NCI-H2107 (cell line): Measurements from ENCODE around the gene NFIB.

ENCODE experiments used
- DNase-seq: peaks from one replicate; lab custom pipeline; 2025; lab: John Stamatoyannopoulos, UW

NFIB gene

GRCh38 chr9:14151451-14151850 is 162.5 kb downstream of the NFIB start:
- no peak for DNase-seq

- DNase-seq: no peak
Measured at GRCh38 chr9:14148501-14149103, 165.3 kb downstream of the NFIB start.

DNA sequence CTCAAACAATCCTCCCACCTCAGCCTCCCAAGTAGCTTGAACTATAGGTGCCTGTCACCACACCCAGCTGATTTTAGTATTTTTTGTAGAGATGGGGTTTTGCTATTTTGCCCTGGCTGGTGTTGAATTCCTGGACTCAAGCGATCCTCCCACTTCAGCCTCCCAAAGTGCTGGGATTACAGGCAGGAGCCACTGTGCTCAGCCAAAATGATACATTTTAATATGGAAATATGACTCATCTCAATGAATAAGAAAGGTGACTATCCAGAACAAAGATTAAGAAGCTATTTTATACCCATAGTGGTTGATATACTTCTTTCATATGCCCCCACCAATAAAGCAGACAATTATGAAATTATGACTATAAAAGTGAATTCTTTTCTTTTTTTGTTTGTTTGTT is 166.2 kb downstream of the NFIB start:
- DNase-seq: no peak

- DNase-seq: no peak
Measured at GRCh38 chr9:14146201-14146874, 167.6 kb downstream of the NFIB start.

GRCh38 chr9:14144215-14144614 is 169.7 kb downstream of the NFIB start:
- no peak for DNase-seq

GRCh38 chr9:14141699-14142098 is 172.2 kb downstream of the NFIB start:
- no peak for DNase-seq

DNA sequence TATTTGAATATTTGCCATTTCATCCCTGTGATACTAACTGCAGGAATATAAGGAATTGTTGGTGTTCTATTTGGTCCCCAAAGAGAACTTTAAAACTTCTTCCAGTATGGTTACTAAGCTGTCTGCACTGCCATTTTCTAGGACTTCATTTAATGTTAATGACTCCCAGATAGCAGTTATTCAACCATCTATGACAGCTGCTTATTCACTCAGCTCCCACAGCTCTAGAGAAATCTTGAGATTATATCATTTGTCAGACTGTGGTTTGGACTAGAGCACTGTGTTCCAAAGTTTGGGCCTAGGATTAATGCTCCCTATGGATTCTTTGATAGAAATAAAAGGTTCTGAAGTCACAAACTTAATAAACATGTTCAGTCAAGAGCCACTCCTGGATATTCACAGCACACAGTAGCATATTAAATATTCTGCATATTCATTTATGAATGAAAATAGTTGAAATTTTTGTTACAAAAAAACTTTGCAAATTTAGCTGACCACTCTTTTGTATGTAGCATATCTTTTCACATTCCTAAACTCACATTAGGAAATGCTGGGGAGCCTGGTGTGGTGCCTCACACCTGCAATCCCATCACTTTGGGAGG is 173.7 kb downstream of the NFIB start:
- no peak for DNase-seq

- no peak for DNase-seq
Measured at GRCh38 chr9:14139287-14139686, 174.7 kb downstream of the NFIB start.

- no peak for DNase-seq
Measured at GRCh38 chr9:14136646-14137370, 177.1 kb downstream of the NFIB start.

DNA sequence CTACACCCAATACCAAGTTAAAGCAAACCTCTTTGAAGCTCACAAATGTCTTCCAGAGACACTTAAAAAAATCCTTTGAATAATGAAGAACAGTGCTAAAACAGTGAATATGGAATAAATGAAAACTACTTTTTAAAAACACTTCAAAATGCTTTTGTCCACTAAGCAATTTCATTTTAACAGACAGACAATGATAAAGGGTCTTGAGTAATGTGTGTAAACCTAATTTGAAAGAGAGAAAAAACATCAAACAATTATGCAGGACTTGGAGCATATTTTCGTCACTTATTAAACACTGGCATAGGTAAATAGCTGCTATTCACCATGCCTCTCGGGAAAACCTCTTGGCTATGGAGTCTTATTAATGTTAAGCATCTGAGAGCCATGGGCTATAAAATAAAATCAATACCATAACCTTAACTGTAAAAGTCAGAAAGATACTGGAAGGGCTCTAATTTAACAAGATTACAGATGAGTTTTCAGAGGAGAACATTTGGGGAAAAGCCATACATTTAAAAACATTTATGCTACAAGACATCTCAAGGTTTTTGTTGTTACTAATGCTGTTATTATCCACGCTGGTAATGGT is 177.8 kb downstream of the NFIB start:
- no peak for DNase-seq

DNA sequence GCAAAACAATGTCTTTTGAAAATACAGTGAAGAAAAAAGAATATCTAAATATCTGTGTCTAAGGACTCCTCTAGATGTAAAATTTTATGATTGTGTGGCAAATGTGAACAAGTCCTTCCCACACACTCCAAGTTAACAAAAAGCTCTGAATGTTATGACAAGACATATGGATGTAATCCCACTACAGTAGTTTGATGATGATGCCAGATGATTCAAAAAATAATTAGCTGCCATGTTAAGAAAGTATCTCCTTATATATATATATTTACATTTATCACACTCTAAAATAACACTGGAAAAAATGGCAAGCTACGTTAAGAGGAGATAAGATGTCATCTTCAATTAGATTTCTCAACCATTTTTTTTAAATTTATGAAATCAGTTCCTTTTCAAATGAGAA is 178.5 kb downstream of the NFIB start:
- DNase-seq: no peak

DNA sequence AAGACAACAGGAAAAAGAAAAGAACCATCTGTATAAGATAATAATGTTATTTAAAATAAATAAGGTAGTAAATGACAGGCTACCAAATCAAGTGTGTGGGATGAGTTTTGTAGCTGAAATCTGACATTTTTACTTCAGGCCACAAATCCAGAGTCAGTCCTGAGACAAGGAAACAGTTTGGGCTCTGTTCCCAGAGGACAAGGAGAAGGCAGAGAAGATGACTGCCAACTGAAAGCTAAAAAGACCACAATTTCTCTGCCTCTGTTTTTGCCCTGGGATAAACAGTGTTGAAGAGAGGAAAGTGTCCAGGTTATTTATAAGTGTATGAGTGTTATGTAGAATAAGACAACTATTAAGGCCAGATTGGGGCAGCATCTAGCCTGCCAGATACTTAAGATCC is 180.5 kb downstream of the NFIB start:
- DNase-seq: no peak

GRCh38 chr9:14132775-14133174 is 181.2 kb downstream of the NFIB start:
- DNase-seq: no peak

GRCh38 chr9:14131356-14132088 is 182.4 kb downstream of the NFIB start:
- DNase-seq: no peak

DNA sequence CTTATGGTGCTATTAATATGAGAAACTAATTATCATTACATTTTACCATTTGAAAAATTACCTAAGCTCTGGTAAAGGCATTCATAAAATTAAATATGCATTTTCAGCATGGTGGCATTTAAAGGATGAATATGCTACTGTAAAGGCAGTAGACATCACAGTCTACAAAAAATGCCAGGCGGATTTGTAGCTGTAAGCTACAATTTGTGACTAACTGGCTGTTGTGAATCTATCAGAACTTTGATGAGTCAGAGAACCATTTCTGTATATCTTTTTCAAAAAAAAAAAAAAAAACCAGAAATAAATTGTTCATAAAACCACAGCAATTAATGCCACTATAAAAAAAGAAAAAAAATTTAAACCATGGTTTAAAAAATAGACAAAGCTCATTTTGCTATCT is 186.3 kb downstream of the NFIB start:
- no peak for DNase-seq

DNA sequence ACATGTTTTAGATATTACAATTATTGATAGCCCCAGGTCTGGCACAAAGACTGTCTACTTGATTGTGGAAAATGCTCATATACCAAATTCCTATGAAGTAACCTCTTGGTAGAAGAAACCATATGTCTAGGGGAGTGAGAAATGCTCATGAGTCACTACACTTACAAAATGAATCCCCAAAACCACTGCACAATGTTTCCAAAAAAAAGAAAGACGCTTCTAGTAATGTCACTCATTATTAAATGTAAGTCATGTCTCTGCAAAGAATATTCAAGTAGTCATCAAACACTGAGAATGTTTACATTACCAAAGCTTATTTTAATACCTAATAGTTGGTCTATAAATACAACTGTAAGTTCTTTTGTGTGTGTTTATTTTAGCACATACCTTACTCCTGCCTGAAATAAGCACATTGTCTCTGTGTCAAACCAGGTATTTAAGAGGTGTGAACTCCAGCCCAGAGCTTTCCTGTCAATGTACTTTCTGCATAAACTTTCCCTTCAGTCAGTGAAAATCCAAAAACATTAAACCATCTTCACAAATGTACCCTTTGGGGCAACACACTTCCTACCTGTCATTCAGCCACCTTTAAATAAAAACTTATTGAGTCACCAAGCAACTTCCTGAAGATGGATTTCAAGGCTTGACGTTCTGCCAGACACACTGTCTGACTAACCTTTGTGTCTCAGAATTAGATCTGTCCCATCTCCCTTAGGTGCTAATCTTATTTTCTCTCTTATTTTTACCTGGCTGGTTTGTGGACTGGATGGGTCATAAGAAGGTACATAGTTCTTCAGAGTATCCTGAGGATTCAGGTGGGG is 194.0 kb downstream of the NFIB start:
- DNase-seq: no peak

- DNase-seq: no peak
Measured at GRCh38 chr9:14112226-14112625, 201.7 kb downstream of the NFIB start.

GRCh38 chr9:14111696-14112095 is 202.2 kb downstream of the NFIB start:
- DNase-seq: no peak

DNA sequence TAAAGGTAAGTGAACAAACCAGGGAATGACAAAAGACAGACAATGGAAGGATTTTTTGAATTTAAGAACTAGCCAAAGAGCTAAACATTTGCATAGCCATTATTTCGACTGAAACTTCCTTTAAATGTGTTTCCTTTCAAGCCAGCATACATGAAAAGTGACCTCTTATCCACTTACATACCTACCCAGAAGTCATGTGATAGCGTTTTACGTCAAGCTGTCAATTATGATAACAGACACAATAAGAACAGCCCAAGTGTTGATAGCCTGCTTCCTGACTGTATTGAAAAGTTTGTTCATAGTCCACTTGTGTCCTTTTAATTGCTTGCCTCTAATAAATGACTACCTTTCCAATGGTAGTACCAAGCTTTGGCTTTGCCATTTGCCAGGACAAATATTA is 206.0 kb downstream of the NFIB start:
- DNase-seq: no peak

GRCh38 chr9:14107495-14107894 is 206.4 kb downstream of the NFIB start:
- DNase-seq: no peak

- DNase-seq: no peak
Measured at GRCh38 chr9:14106699-14107098, 207.2 kb downstream of the NFIB start.
